Testis (tissue), 2 donors: ENCODE data around the gene ANO4.

Source experiments
- POLR2A ChIP-seq: fragments of 450-650 bp; IDR thresholded peaks from one replicate; pipeline ENCODE4 v1.6.1; 2017; ENCODE audit warnings: antibody characterized with exemption, mild to moderate bottlenecking, moderate library complexity
- TF ChIP-seq, protein P1 (sequence below), 3 experiments: fragments of 450-650 bp in 2 of 3; fragments of 200-600 bp in 1 of 3; sonication (generic) in 1 of 3; IDR thresholded peaks; one replicate each; pipeline ENCODE4 v1.5.1; 2016 to 2019; ENCODE audit warnings: antibody characterized with exemption in 3 of 3, mild to moderate bottlenecking in 2 of 3, moderate library complexity in 1 of 3

DNA sequence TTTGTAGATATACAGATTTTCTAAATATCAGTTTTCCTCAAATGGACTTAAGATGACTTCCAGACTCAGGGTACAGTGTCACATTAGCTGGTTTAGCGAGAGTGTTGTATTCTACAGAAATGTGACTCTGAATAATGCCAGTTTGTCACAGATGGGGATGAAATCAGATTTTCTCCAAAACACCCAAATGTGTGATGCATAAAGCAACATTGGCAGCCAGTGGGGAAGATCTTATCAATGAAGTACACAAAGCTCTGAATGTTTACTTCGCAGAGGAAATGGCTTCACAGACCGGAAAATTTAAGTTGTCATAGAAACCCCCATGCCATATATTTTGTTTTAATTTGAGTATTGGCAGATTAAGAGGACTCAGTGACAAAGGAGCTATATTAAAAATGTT, 29.9 kb downstream of the ANO4 start:
- TF ChIP-seq, protein P1, sequence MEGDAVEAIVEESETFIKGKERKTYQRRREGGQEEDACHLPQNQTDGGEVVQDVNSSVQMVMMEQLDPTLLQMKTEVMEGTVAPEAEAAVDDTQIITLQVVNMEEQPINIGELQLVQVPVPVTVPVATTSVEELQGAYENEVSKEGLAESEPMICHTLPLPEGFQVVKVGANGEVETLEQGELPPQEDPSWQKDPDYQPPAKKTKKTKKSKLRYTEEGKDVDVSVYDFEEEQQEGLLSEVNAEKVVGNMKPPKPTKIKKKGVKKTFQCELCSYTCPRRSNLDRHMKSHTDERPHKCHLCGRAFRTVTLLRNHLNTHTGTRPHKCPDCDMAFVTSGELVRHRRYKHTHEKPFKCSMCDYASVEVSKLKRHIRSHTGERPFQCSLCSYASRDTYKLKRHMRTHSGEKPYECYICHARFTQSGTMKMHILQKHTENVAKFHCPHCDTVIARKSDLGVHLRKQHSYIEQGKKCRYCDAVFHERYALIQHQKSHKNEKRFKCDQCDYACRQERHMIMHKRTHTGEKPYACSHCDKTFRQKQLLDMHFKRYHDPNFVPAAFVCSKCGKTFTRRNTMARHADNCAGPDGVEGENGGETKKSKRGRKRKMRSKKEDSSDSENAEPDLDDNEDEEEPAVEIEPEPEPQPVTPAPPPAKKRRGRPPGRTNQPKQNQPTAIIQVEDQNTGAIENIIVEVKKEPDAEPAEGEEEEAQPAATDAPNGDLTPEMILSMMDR (IDR thresholded peaks at IDR 0.05), result no peak
- TF ChIP-seq POLR2A, result no peak
